VCaP (cell line): ENCODE measurements around the gene CD109.

Source experiments
- H3K27ac ChIP-seq: fragments of 450-650 bp; 2 replicates; pipeline ENCODE4 v1.5.1; 2017
- TF ChIP-seq, protein P1 (sequence below): fragments of 450-650 bp; conservative IDR thresholded peaks from 2 replicates; pipeline ENCODE4 v1.5.1; 2017; ENCODE audit warnings: mild to moderate bottlenecking, moderate library complexity

Gene CD109

DNA sequence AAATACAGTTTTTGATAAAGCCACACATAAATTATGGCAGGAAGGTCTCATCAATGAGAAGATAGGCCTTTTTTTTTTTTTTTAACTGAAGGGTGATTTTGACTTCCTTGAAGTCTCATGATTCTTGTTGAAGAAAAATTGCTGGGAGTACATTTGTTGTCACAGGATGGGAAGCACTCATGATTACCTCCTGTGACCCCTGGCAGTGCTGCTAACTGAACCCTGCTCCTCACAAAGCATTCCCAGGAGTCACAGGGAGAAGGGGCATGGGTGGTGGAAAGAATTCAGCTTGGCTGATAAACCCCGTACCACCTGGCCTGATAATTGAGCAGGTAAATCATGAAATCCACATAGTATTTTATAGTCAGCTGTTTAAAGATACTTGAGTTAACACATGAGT lies 86.9 kb downstream of the CD109 start:
- TF ChIP-seq, protein P1, sequence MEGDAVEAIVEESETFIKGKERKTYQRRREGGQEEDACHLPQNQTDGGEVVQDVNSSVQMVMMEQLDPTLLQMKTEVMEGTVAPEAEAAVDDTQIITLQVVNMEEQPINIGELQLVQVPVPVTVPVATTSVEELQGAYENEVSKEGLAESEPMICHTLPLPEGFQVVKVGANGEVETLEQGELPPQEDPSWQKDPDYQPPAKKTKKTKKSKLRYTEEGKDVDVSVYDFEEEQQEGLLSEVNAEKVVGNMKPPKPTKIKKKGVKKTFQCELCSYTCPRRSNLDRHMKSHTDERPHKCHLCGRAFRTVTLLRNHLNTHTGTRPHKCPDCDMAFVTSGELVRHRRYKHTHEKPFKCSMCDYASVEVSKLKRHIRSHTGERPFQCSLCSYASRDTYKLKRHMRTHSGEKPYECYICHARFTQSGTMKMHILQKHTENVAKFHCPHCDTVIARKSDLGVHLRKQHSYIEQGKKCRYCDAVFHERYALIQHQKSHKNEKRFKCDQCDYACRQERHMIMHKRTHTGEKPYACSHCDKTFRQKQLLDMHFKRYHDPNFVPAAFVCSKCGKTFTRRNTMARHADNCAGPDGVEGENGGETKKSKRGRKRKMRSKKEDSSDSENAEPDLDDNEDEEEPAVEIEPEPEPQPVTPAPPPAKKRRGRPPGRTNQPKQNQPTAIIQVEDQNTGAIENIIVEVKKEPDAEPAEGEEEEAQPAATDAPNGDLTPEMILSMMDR = no peak
- no peak overlapping the region for H3K27ac ChIP-seq

DNA sequence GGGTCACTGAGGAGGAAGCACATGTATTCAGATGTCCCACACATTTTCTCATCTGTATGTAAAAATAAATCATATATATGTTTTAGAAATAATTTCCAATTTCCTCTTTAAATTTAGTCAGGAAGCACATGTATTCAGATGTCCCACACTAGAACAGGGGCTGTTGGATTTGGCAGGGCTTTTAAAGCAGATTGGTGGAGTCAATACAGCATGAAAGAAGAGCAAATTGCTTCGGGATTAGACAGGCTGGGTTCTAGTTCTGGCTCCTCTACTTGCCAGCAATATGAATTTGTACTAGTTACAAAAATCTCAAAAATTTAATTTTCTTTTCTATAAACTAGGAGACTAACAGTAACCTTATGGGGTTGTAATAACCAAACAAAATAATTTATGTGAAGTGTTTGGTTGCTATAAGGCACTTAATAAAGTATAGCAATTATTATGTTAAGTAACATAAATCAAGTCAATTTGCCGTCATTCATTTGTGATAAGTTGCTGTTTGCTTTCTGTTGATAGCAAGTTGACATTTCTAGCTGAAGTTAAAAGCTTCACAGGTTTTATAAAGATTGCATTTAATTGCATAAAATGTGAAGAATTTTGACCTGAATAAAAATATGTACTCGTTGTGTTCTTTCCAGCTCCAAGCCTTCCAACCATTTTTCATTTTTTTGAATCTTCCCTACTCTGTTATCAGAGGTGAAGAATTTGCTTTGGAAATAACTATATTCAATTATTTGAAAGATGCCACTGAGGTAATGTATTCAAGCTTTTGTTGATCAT lies 88.9 kb downstream of the CD109 start:
- no peak overlapping the region for H3K27ac ChIP-seq
- TF ChIP-seq, protein P1 = no peak

DNA sequence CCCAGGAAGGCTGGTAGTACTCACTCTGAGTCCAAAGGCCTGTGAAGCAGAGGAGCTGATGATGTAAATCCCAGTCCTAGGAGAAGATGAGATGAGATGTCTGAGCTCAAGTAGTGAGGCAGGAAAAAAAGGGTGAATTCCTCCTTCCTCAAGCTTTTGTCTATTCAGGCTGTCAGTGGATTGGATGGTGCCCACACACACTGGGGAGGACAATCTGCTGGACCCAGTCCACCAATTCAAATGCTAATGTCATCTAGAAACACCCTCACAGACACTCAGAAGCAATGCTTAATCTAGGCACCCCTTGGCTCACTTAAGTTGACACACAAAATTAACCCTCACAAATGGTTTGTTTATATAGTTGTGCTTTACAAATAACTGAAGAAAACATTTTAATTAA lies 94.6 kb downstream of the CD109 start:
- H3K27ac ChIP-seq = no peak overlapping the region
- TF ChIP-seq, protein P1 = no peak

DNA sequence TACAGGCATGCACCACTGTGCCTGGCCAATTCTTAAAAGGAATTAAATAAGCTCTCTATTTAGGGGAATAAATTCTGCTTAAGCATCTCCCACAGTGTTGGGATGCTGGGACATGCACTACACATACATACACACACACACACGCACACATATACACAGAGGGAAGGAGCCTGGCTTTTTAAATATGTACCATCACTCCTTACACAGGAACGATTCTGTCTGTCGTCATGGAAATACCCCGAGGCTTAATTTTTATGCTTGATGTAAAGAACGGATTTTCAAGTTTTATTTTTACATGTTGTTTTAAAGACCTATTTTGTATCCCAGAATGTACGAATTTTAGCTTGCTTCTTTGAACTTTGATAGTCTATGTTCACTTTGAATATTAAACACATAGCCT lies 95.3 kb downstream of the CD109 start:
- no peak overlapping the region for H3K27ac ChIP-seq
- TF ChIP-seq, protein P1 = no peak

DNA sequence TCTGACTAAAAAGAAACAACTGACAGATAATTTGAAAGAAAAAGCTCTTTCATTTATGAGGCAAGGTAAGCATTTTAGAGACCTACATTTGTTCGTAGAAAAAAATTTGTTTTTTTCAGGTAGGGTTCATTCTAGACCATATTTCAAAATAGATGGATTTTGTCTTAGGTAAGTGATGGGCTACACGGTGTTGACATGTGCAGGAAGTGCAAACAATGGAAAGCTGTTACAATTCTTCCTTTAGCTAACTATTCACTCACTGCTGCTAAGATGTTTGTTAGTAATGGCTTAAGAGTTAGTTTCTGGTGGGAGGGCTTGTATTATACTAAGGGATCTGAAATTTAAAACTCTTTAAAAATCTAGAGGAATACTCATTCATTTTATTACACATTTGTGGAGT lies 96.7 kb downstream of the CD109 start:
- H3K27ac ChIP-seq = no peak overlapping the region
- TF ChIP-seq, protein P1 = no peak

DNA sequence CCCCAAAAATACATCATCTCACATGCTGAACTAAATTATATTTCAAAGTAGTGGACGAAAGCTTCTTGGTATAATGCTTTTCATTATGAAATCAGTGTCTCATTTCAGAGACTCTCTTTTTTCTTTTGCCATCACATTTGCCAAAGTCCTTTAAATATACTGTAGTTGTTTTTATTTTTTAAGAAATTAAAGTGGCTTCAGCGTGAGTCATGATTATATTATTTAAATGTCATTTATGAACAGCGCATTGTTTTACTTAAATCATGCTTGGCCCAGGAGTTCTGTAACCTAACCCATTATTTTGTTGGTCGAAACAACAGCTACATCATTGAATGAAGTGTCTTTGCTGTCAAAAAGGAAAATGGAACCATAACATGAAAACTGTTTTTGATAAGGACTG lies 100.9 kb downstream of the CD109 start:
- H3K27ac ChIP-seq = no peak overlapping the region
- TF ChIP-seq, protein P1 = no peak

DNA sequence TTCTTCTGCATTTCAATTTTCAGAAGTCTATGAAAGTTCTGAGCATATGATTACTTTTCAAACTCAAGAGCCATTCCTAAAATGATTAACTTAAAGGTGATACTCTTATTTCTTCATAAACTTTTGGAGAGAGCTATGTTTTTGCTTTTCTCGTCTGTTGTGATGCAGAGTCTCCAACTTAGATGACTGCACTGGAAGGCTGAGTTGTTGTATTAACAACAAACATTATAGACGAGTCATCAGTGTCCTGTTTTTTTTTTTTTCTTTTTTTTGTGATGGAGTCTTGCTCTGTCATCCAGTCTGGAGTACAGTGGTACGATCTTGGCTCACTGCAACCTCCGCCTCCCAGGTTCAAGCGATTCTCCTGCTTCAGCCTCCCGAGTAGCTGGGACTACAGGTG lies 101.9 kb downstream of the CD109 start:
- no peak overlapping the region for H3K27ac ChIP-seq
- TF ChIP-seq, protein P1 = no peak
